HUES48 (cell line): ENCODE measurements around the gene BPGM.

Experiments used
- H3K27ac ChIP-seq: one replicate; pipeline ENCODE4 v1.7.0; 2013; ENCODE audit warnings: low read depth, low read length, inconsistent platforms
- H3K27me3 ChIP-seq: 2 replicates; pipeline ENCODE4 v1.6.1; 2013; ENCODE audit warnings: mild to moderate bottlenecking, low read length; ENCODE audit not compliant: control insufficient read depth, insufficient read depth
- H3K36me3 ChIP-seq: 2 replicates; pipeline ENCODE4 v1.6.1; 2013; ENCODE audit warnings: low read length; ENCODE audit not compliant: control insufficient read depth, insufficient read depth
- H3K4me1 ChIP-seq: 2 replicates; pipeline ENCODE4 v1.6.1; 2013; ENCODE audit warnings: mild to moderate bottlenecking, low read length; ENCODE audit not compliant: control insufficient read depth, insufficient read depth
- H3K4me3 ChIP-seq: 2 replicates; pipeline ENCODE4 v1.5.1; 2013; ENCODE audit warnings: mild to moderate bottlenecking, low read depth, low read length
- H3K9ac ChIP-seq: 2 replicates; pipeline ENCODE4 v1.6.1; 2013; ENCODE audit warnings: mild to moderate bottlenecking, low read depth, low read length, moderate library complexity
- H3K9me3 ChIP-seq: 2 replicates; pipeline ENCODE4 v1.6.1; 2013; ENCODE audit warnings: low read length; ENCODE audit not compliant: control insufficient read depth, insufficient read depth

The BPGM gene

DNA sequence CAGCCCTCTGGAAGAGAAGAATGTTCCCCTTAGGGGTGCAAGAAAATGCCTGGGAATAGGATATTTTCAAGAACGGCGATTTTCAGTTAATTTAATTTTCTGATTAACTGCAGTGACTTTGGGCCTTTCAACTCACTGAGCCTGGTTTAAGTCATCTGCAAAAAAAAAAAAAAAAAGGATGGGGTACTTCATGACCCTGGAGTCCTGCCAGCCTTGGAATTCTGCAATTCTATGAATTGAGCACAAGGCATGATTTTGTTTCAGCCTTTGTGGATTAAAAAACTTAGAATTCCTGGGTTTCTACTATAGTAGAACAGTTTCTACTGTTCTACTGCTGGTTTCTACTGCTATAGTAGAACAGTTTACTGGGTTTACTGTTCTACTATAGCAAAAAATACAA is 74.5 kb downstream of the BPGM start:
- H3K36me3 ChIP-seq: no peaks in the 10 kb centered on the region
- no peak overlapping the region for H3K27ac ChIP-seq
- no peaks in the 10 kb centered on the region for H3K27me3 ChIP-seq
- H3K4me1 ChIP-seq: no peaks in the 10 kb centered on the region
- no peak overlapping the region for H3K4me3 ChIP-seq
- no peak overlapping the region for H3K9ac ChIP-seq
- H3K9me3 ChIP-seq: no peaks in the 10 kb centered on the region

GRCh38 chr7:134722786-134723322 is 76.2 kb downstream of the BPGM start:
- Histone ChIP-seq H3K4me3 (no peak overlapping the region), H3K27me3 (no peaks in the 10 kb centered on the region), H3K9ac (no peak overlapping the region), H3K9me3 (no peaks in the 10 kb centered on the region), H3K36me3 (no peaks in the 10 kb centered on the region), H3K27ac (no peak overlapping the region), H3K4me1 (no peaks in the 10 kb centered on the region)

DNA sequence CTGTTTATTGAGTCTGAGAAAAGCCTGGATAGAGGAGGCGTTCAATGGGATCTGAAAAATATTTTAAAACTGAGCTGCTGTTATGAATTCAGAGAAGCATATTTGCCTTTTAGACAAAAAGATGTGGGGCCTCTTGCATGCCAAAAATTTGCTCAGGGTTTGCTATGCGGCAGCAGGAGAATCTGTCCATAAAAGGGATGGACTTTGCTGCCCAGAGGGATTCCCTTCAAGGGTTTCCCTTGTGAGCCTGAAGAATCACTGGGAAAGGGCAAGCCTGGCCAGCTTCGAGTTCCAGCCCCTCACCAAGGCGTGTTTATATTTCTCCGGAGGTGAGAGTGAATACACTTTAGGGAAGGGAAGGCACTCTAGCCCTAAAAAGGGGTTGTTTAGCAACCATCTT is 77.2 kb downstream of the BPGM start:
- Histone ChIP-seq H3K4me3 (no peak overlapping the region), H3K9ac (no peak overlapping the region), H3K27ac (no peak overlapping the region), H3K27me3 (no peaks in the 10 kb centered on the region), H3K4me1 (no peaks in the 10 kb centered on the region), H3K36me3 (no peaks in the 10 kb centered on the region), H3K9me3 (no peaks in the 10 kb centered on the region)

DNA sequence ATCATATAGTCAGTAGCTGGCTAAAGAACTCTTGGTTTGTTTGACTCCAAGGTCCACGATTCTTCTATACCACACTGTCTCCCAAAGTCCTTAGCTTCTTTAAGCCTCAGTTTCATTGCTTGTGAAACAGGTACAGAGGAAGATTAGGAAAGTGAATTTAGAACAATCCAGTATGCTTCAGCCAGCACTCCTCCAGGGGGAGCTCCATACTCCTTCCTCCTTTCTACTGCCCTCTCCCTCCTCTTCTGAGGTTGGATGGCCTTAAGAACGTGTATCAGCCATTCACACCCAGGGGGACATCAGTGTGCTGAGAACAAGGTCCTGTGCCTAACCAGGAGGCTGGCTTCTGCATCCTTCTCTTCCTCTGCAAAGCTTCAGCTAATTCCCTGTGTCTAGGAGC is 78.0 kb downstream of the BPGM start:
- Histone ChIP-seq H3K36me3 (no peaks in the 10 kb centered on the region), H3K4me3 (no peak overlapping the region), H3K27me3 (no peaks in the 10 kb centered on the region), H3K27ac (no peak overlapping the region), H3K4me1 (no peaks in the 10 kb centered on the region), H3K9me3 (no peaks in the 10 kb centered on the region), H3K9ac (no peak overlapping the region)

DNA sequence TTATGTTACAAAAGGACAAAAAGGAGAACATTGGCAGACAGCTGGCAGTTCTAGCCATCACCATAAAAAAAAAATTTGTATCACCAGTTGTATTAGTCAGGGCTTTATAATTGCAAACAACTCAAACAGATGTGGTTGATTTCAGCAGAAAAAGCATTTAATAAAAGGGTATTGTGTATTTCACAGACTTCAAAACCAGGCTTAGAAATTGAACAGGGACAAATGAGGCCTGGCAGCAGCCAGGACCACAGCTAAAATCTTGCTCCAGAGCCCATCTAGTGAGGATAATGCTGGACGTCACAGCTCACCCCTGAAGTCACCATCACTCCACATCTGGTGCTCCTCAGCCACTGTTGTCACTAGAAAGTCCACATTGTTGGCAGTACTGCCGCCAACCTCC is 79.9 kb downstream of the BPGM start:
- H3K4me3 ChIP-seq: no peak overlapping the region
- no peaks in the 10 kb centered on the region for H3K9me3 ChIP-seq
- H3K27ac ChIP-seq: no peak overlapping the region
- no peaks in the 10 kb centered on the region for H3K4me1 ChIP-seq
- H3K9ac ChIP-seq: no peak overlapping the region
- H3K27me3 ChIP-seq: no peaks in the 10 kb centered on the region
- no peaks in the 10 kb centered on the region for H3K36me3 ChIP-seq

DNA sequence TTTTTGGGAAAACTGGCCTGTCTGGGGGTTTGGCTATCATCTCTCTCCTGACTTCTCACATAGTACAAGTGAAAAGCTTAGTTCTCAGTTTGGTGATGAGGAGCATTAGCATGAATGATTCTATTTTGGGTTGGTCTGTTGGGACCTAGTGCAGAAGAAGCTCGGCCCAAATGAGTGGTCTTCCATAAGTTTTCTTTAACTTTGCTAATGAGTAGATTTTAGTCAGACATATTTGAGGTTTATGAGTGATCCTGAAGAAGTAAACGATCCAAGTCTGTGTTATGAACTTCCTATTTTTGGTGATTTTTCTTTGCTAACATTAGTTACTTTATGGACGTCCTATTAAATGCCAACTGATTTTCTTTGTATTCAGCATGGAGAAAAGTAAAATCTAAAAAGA is 81.1 kb downstream of the BPGM start:
- H3K4me1 ChIP-seq: no peaks in the 10 kb centered on the region
- H3K9ac ChIP-seq: no peak overlapping the region
- H3K9me3 ChIP-seq: no peaks in the 10 kb centered on the region
- no peak overlapping the region for H3K27ac ChIP-seq
- no peaks in the 10 kb centered on the region for H3K27me3 ChIP-seq
- H3K4me3 ChIP-seq: no peak overlapping the region
- no peaks in the 10 kb centered on the region for H3K36me3 ChIP-seq
